K562 (cell line): ENCODE data around the gene CD44. TPM values are rescaled to one million over a fixed set of nuclear protein-coding genes. Genes with fewer than 3 reads are reported as not detected.

Experiments
- ATAC-seq: fragments of 200-7000 bp; cut with Tn5 transposase; 3 replicates; pipeline ENCODE4 v1.9.1; 2020; ENCODE audit warnings: moderate library complexity
- BruUV-seq: library from RNA; stranded (reverse); fragments of 400-500 nt; replicated peaks from 2 replicates; lab custom pipeline; 2021; lab: Mats Ljungman, UMichigan
- CTCF ChIA-PET: fragments of 300-600 bp; formaldehyde crosslinking; extraction: SDS; loops from one replicate; lab custom pipeline; 2021; ENCODE audit warnings: low intra/inter-chr PET ratio; lab: Yijun Ruan, JAX
- POLR2A ChIA-PET: fragments of 300-600, 350-650 bp; sonication (Branson Sonifier 250); formaldehyde crosslinking; extraction: SDS; loops from one replicate; lab custom pipeline; 2021; ENCODE audit warnings: antibody characterized with exemption, inconsistent platforms; lab: Yijun Ruan, JAX
- DNase-seq, 4 experiments: peaks; one replicate each; pipeline versions ENCODE4 v3.0.0 to v3.0.0-alpha.2; 2011 to 2018; ENCODE audit warnings: low spot score in 3 of 4, mixed read lengths in 3 of 4; ENCODE audit errors: extremely low read depth in 1 of 4
- FAIRE-seq: peaks from 2 replicates; lab custom pipeline; 2011; peaks lifted over from hg19 to GRCh38; lab: Jason Lieb, UNC
- H2AFZ ChIP-seq: 2 replicates; pipeline ENCODE4 v1.6.0; 2011; ENCODE audit warnings: low read depth, low read length, control low read depth, inconsistent platforms
- H3K27ac ChIP-seq: fragments of 200-600 bp; 3 replicates; pipeline ENCODE4 v1.8.0; 2011; ENCODE audit warnings: low read depth, mild to moderate bottlenecking, control low read depth, inconsistent platforms, low read length, moderate library complexity, mixed read lengths; ENCODE audit errors: extremely low read depth
- H3K27me3 ChIP-seq, 2 experiments: fragments of 300-600 bp in 1 of 2; 2 replicates in 1 of 2; 3 replicates in 1 of 2; pipeline versions ENCODE4 v1.6.0 to v1.8.0; 2011; ENCODE audit warnings: inconsistent platforms in 2 of 2, low read length in 2 of 2, mild to moderate bottlenecking in 1 of 2, mixed read lengths in 1 of 2, moderate library complexity in 1 of 2; ENCODE audit not compliant: control insufficient read depth in 2 of 2, insufficient read depth in 2 of 2
- H3K36me3 ChIP-seq: fragments of 300-600 bp; 3 replicates; pipeline ENCODE4 v1.8.0; 2011; ENCODE audit warnings: mild to moderate bottlenecking, low read length, inconsistent platforms; ENCODE audit not compliant: control insufficient read depth, insufficient read depth
- H3K4me1 ChIP-seq, 2 experiments: fragments of 200-600 bp in 1 of 2; replicated peaks in 1 of 2; 2 replicates in 1 of 2; 3 replicates in 1 of 2; pipeline versions ENCODE4 v1.5.1 to v1.8.0; 2011; ENCODE audit warnings: inconsistent platforms in 2 of 2, low read length in 2 of 2, mild to moderate bottlenecking in 1 of 2, mixed read lengths in 1 of 2, moderate library complexity in 1 of 2; ENCODE audit not compliant: control insufficient read depth in 2 of 2, insufficient read depth in 2 of 2
- H3K4me2 ChIP-seq: 2 replicates; pipeline ENCODE4 v1.6.1; 2011; ENCODE audit warnings: low read length, control low read depth, inconsistent platforms, mixed read lengths; ENCODE audit not compliant: insufficient read depth
- H3K4me3 ChIP-seq: fragments of 200-600 bp; sonication (generic), shearing (Covaris generic); 2 replicates; pipeline ENCODE4 v1.5.1; 2016; ENCODE audit warnings: control low read depth, inconsistent platforms
- H3K79me2 ChIP-seq: fragments of 200-600 bp; 3 replicates; pipeline ENCODE4 v1.8.0; 2011; ENCODE audit warnings: low read length, inconsistent platforms; ENCODE audit not compliant: control insufficient read depth, insufficient read depth
- H3K9ac ChIP-seq, 2 experiments: 2 replicates each; pipeline versions ENCODE4 v1.6.0 to v1.6.1; 2011; ENCODE audit warnings: low read depth in 2 of 2, low read length in 2 of 2, control low read depth in 1 of 2, inconsistent platforms in 1 of 2, mild to moderate bottlenecking in 1 of 2, mixed read lengths in 1 of 2; ENCODE audit not compliant: insufficient read depth in 1 of 2
- H3K9me1 ChIP-seq: one replicate; pipeline ENCODE4 v1.6.0; 2011; ENCODE audit warnings: inconsistent platforms, mild to moderate bottlenecking, low read length, moderate library complexity; ENCODE audit not compliant: control insufficient read depth, insufficient read depth
- H3K9me3 ChIP-seq: replicated peaks from 2 replicates; pipeline ENCODE4 v1.5.1; 2011; ENCODE audit warnings: low read depth, low read length, inconsistent platforms; ENCODE audit not compliant: control insufficient read depth, insufficient read depth
- H4K20me1 ChIP-seq: replicated peaks from 2 replicates; pipeline ENCODE4 v1.6.1; 2011; ENCODE audit warnings: low read length, inconsistent platforms, mixed read lengths; ENCODE audit not compliant: control insufficient read depth, insufficient read depth
- BACH1 ChIP-seq: fragments of 200-800 bp; sonication (Bioruptor generic); IDR thresholded peaks from 2 replicates; pipeline ENCODE4 v1.6.1; 2016; ENCODE audit warnings: missing genetic modification characterization, missing compliant biosample characterization
- CBX1 ChIP-seq: sonication (generic); IDR thresholded peaks from 2 replicates; pipeline ENCODE4 v1.6.1; 2016; ENCODE audit warnings: antibody characterized with exemption, low read depth, mild to moderate bottlenecking
- CXXC5 ChIP-seq: fragments of 250-450 bp; sonication (Bioruptor Pico); IDR thresholded peaks from 2 replicates; pipeline ENCODE4 v1.8.0; 2022; ENCODE audit warnings: inconsistent platforms, mild to moderate bottlenecking, moderate library complexity
- DACH1 ChIP-seq: fragments of 450-650 bp; IDR thresholded peaks from 2 replicates; pipeline ENCODE4 v1.6.1; 2018; ENCODE audit not compliant: partially characterized antibody
- KDM1A ChIP-seq, 2 experiments: fragments of 450-650 bp; IDR thresholded peaks; 2 replicates each; pipeline ENCODE4 v1.6.1; 2016; ENCODE audit warnings: mild to moderate bottlenecking in 2 of 2
- NFE2L1 ChIP-seq: fragments of 450-650 bp; IDR thresholded peaks from 2 replicates; pipeline ENCODE4 v1.6.1; 2016; ENCODE audit warnings: missing genetic modification characterization, low read depth, mild to moderate bottlenecking, missing compliant biosample characterization, moderate library complexity, borderline replicate concordance
- PRPF4 ChIP-seq: fragments of 200-400 bp; formaldehyde crosslinking; IDR thresholded peaks from one replicate; pipeline ENCODE4 v1.6.1; 2017; ENCODE audit warnings: low read length, low read depth, mild to moderate bottlenecking; ENCODE audit not compliant: insufficient read depth, poor library complexity, severe bottlenecking
- PTRF ChIP-seq: fragments of 450-650 bp; IDR thresholded peaks from 2 replicates; pipeline ENCODE4 v1.6.1; 2016; ENCODE audit warnings: mild to moderate bottlenecking, missing genetic modification characterization, missing compliant biosample characterization
- RBBP5 ChIP-seq: fragments of 200-600 bp; sonication (generic); IDR thresholded peaks from 2 replicates; pipeline ENCODE4 v1.6.1; 2012; ENCODE audit warnings: borderline replicate concordance, mild to moderate bottlenecking, low read length, control low read depth, inconsistent platforms; ENCODE audit not compliant: insufficient read depth, poor library complexity, severe bottlenecking
- SRSF3 ChIP-seq: fragments of 200-400 bp; formaldehyde crosslinking; IDR thresholded peaks from 2 replicates; pipeline ENCODE4 v1.6.1; 2016; ENCODE audit warnings: mild to moderate bottlenecking, low read length, moderate library complexity; ENCODE audit not compliant: insufficient read depth
- ZNF165 ChIP-seq: fragments of 250-450 bp; sonication (Bioruptor Pico); IDR thresholded peaks from 2 replicates; pipeline ENCODE4 v1.4.0; 2020; ENCODE audit warnings: borderline replicate concordance
- ZNF507 ChIP-seq: conservative IDR thresholded peaks from 2 replicates; pipeline ENCODE4 v1.6.1; 2017; ENCODE audit warnings: missing genetic modification characterization, missing compliant biosample characterization
- WGBS: fragments of 100-300 bp; shearing (Covaris generic); methylation state at CpG from one replicate; pipeline ENCODE4 v1.1.6; 2016; ENCODE audit warnings: low coverage, mixed read lengths; ENCODE audit not compliant: insufficient coverage; ENCODE audit errors: missing lambda C conversion rate; 5-methylcytosine and 5-hydroxymethylcytosine counted together
- in situ Hi-C: fragments of 300-500 bp; cut with MboI; formaldehyde crosslinking; loops from 4 replicates; pipeline ENCODE4 v1.15.0; 2018; ENCODE audit warnings: inconsistent platforms, mixed read lengths
- intact Hi-C: fragments of 100-400 bp; cut with micrococcal nuclease; formaldehyde crosslinking; loops from 2 replicates; pipeline ENCODE4 v1.14.2; 2022
- polyA plus RNA-seq, 8 experiments: library from polyadenylated mRNA; depleted of rRNA in 4 of 8; stranded (reverse) in 5 of 8; unstranded in 3 of 8; fragments of >200 nt; fragmentation: Nextera tagmentation in 2 of 8; fragmentation: Illumina TruSeq in 1 of 8; extraction: Ambion mirVana in 2 of 8; extraction: Trizol in 1 of 8; gene quantifications; 2 replicates each; pipeline versions ENCODE4 v1.2.1 to v1.2.3, GENCODE V29; 2011 to 2014; ENCODE audit warnings: inconsistent platforms in 1 of 8, missing spikeins in 1 of 8
- total RNA-seq, 7 experiments: library from RNA; depleted of rRNA in 6 of 7; stranded (reverse); fragments of >200 nt in 6 of 7; fragmentation: Illumina TruSeq in 2 of 7; extraction: Trizol in 2 of 7; gene quantifications; 2 replicates each; pipeline versions ENCODE4 v1.2.1 to v1.2.3, GENCODE V29; 2011 to 2021; ENCODE audit warnings: low replicate concordance in 1 of 7
- TF ChIP-seq, protein P1 (sequence below): sonication (generic); formaldehyde crosslinking; IDR thresholded peaks from 2 replicates; pipeline ENCODE4 v1.8.0; 2022; ENCODE audit warnings: missing genetic modification reagents, mild to moderate bottlenecking, borderline replicate concordance
- TF ChIP-seq, protein P2 (sequence below): fragments of 450-650 bp; formaldehyde crosslinking; IDR thresholded peaks from 2 replicates; pipeline ENCODE4 v1.4.0; 2020; ENCODE audit warnings: mild to moderate bottlenecking
- TF ChIP-seq, protein P3 (sequence below): fragments of 200-400 bp; formaldehyde crosslinking; IDR thresholded peaks from 2 replicates; pipeline ENCODE4 v1.6.1; 2017; ENCODE audit warnings: mild to moderate bottlenecking, low read depth, low read length, moderate library complexity

The CD44 gene
- total and polyA plus RNA-seq, 9 of the 15 experiments (the other 6 are each of a cell fraction or from before 2014, with no cell fraction given), result 1.2 to 13.9 (median 3.0) TPM

GRCh38 chr11:35158701-35159510 is 19.9 kb downstream of the CD44 start:
- no peaks in the 10 kb centered on the region for H3K79me2 ChIP-seq
- intact Hi-C loops (no loop called here), in situ Hi-C loops (no loop called here)
- H3K9me3 ChIP-seq, result no peaks in the 10 kb centered on the region
- no peak overlapping the region for H3K4me3 ChIP-seq
- H3K4me1 ChIP-seq, result peaks cover 0 to 3% of the 10 kb centered on the region in 2 experiments; a peak in 2 of 5 replicates
- DNase-seq (no peak), FAIRE-seq (no peak), ATAC-seq (no peak)
- no peak overlapping the region for H2AFZ ChIP-seq
- no peaks in the 10 kb centered on the region for H4K20me1 ChIP-seq
- H3K36me3 ChIP-seq, result no peaks in the 10 kb centered on the region
- H3K9me1 ChIP-seq, result no peaks in the 10 kb centered on the region
- no TSS peak for BruUV-seq
- peaks cover 0 to 9% of the 10 kb centered on the region in 2 experiments; a peak in 3 of 5 replicates for H3K27me3 ChIP-seq
- H3K4me2 ChIP-seq, result no peak overlapping the region
- ChIA-PET POLR2A (interaction anchor here (0.7 to 1.0 kb wide), 2 partner anchors 8 to 55 kb away, joined by 3 read pairs; no protein-coding TSS in a partner anchor), CTCF (no interaction called here)
- no peak overlapping the region for H3K9ac ChIP-seq
- WGBS, result 11% methylated on average over 6 of the region's 6 CpGs
- TF ChIP-seq BACH1 (tag) (no peak), CXXC5 (CRISPR knock-in tag) (no peak), SRSF3 (no peak), KDM1A (IDR thresholded peaks at IDR 0.05) (no peak), CBX1 (no peak), DACH1 (no peak), ZNF165 (no peak), ZNF507 (tag) (no peak), NFE2L1 (tag) (no peak), PTRF (tag) (no peak), PRPF4 (no peak), RBBP5 (no peak)
- TF ChIP-seq, protein P1, sequence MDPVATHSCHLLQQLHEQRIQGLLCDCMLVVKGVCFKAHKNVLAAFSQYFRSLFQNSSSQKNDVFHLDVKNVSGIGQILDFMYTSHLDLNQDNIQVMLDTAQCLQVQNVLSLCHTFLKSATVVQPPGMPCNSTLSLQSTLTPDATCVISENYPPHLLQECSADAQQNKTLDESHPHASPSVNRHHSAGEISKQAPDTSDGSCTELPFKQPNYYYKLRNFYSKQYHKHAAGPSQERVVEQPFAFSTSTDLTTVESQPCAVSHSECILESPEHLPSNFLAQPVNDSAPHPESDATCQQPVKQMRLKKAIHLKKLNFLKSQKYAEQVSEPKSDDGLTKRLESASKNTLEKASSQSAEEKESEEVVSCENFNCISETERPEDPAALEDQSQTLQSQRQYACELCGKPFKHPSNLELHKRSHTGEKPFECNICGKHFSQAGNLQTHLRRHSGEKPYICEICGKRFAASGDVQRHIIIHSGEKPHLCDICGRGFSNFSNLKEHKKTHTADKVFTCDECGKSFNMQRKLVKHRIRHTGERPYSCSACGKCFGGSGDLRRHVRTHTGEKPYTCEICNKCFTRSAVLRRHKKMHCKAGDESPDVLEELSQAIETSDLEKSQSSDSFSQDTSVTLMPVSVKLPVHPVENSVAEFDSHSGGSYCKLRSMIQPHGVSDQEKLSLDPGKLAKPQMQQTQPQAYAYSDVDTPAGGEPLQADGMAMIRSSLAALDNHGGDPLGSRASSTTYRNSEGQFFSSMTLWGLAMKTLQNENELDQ (CRISPR knock-in tag), result no peak
- TF ChIP-seq, protein P2, sequence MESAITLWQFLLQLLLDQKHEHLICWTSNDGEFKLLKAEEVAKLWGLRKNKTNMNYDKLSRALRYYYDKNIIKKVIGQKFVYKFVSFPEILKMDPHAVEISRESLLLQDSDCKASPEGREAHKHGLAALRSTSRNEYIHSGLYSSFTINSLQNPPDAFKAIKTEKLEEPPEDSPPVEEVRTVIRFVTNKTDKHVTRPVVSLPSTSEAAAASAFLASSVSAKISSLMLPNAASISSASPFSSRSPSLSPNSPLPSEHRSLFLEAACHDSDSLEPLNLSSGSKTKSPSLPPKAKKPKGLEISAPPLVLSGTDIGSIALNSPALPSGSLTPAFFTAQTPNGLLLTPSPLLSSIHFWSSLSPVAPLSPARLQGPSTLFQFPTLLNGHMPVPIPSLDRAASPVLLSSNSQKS (CRISPR knock-in tag), result no peak
- TF ChIP-seq, protein P3, sequence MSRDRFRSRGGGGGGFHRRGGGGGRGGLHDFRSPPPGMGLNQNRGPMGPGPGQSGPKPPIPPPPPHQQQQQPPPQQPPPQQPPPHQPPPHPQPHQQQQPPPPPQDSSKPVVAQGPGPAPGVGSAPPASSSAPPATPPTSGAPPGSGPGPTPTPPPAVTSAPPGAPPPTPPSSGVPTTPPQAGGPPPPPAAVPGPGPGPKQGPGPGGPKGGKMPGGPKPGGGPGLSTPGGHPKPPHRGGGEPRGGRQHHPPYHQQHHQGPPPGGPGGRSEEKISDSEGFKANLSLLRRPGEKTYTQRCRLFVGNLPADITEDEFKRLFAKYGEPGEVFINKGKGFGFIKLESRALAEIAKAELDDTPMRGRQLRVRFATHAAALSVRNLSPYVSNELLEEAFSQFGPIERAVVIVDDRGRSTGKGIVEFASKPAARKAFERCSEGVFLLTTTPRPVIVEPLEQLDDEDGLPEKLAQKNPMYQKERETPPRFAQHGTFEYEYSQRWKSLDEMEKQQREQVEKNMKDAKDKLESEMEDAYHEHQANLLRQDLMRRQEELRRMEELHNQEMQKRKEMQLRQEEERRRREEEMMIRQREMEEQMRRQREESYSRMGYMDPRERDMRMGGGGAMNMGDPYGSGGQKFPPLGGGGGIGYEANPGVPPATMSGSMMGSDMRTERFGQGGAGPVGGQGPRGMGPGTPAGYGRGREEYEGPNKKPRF, result no peak
- no peak overlapping the region for H3K27ac ChIP-seq
